M059J (cell line): ENCODE measurements around the gene LHFPL3. TPM values are rescaled to one million over a fixed set of nuclear protein-coding genes. Genes with fewer than 3 reads are reported as not detected.
"Not testable (repeated sequence)": the region's sequence is repeated elsewhere in the genome, so short reads cannot be mapped to it uniquely, and the experiment has no call there.

Source experiments
- DNase-seq: peaks from one replicate; pipeline ENCODE4 v3.0.0-alpha.2; 2012; ENCODE audit warnings: low read depth
- total RNA-seq: library from RNA; depleted of rRNA; stranded (reverse); fragments of >200 nt; shearing (Covaris generic); gene quantifications from 2 replicates; pipeline ENCODE4 v1.2.3, GENCODE V29; 2014; rRNA removed

Gene LHFPL3
- total RNA-seq, 1 experiment from 2014 or later = not detected

GRCh38 chr7:104931181-104931781 is 602.9 kb downstream of the LHFPL3 start:
- DNase-seq = no peak

- DNase-seq = no peak
These were observed 604.6 kb downstream of the LHFPL3 start for GRCh38 chr7:104933022-104933421.

GRCh38 chr7:104933521-104933988 is 605.2 kb downstream of the LHFPL3 start:
- no peak for DNase-seq

- DNase-seq = no peak
These were observed 606.3 kb downstream of the LHFPL3 start for GRCh38 chr7:104934665-104935064.

- DNase-seq = no peak
These were observed 606.9 kb downstream of the LHFPL3 start for GRCh38 chr7:104935276-104935675.

GRCh38 chr7:104936546-104936945 is 608.1 kb downstream of the LHFPL3 start:
- DNase-seq = no peak

GRCh38 chr7:104937489-104937888 is 609.1 kb downstream of the LHFPL3 start:
- DNase-seq = not testable (repeated sequence)

- no peak for DNase-seq
These were observed 610.5 kb downstream of the LHFPL3 start for GRCh38 chr7:104938741-104939390.

- no peak for DNase-seq
These were observed 611.8 kb downstream of the LHFPL3 start for GRCh38 chr7:104940023-104940710.

- peak; percentile 98 for DNase-seq
These were observed 615.3 kb downstream of the LHFPL3 start for GRCh38 chr7:104943502-104944343.

GRCh38 chr7:104945599-104945956 is 617.2 kb downstream of the LHFPL3 start:
- no peak for DNase-seq

- no peak for DNase-seq
These were observed 617.9 kb downstream of the LHFPL3 start for GRCh38 chr7:104946338-104946737.

GRCh38 chr7:104950006-104950405 is 621.6 kb downstream of the LHFPL3 start:
- no peak for DNase-seq

- no peak for DNase-seq
These were observed 622.4 kb downstream of the LHFPL3 start for GRCh38 chr7:104950754-104951153.

- DNase-seq = no peak
These were observed 623.1 kb downstream of the LHFPL3 start for GRCh38 chr7:104951546-104951945.

- DNase-seq = no peak
These were observed 626.9 kb downstream of the LHFPL3 start for GRCh38 chr7:104955276-104955675.

Other genes with a start within 250 kb of the LHFPL3 start
- gene ORC5, start 120.6 kb upstream of the LHFPL3 start, total RNA-seq = 55.6 and 118 TPM in 2 replicates